Activated T-cell treated with anti-CD3 and anti-CD28 coated beads, Interleukin-2, amount 50 U/mL, for 4 hours (primary cell): Measurements from ENCODE around the gene RAB3C. TPM values are rescaled to one million over a fixed set of nuclear protein-coding genes. Genes with fewer than 3 reads are reported as not detected.
A peak's percentile ranks its signal among the peaks of the same experiment; 100 is the strongest.
"Not testable (repeated sequence)": the region's sequence is repeated elsewhere in the genome, so short reads cannot be mapped to it uniquely, and the experiment has no call there.

Source experiments
- ATAC-seq, 2 donors: fragments of 200-7000 bp; cut with Tn5 transposase; one replicate each; pipeline ENCODE4 v1.10.0; 2021
- DNase-seq: peaks from one replicate; pipeline ENCODE4 v3.0.0-alpha.2; 2020
- H3K27me3 Mint-ChIP-seq: one replicate; pipeline ENCODE4 v1.8.0; 2021; ENCODE audit warnings: low read depth, mixed read lengths
- H3K36me3 Mint-ChIP-seq: one replicate; pipeline ENCODE4 v1.8.0; 2022; ENCODE audit warnings: mixed read lengths; ENCODE audit not compliant: insufficient read depth
- H3K4me1 Mint-ChIP-seq: one replicate; pipeline ENCODE4 v1.8.0; 2021; ENCODE audit warnings: low read depth, mixed read lengths
- H3K4me3 Mint-ChIP-seq: one replicate; pipeline ENCODE4 v1.8.0; 2021; ENCODE audit warnings: mild to moderate bottlenecking, moderate library complexity, mixed read lengths
- H3K9me3 Mint-ChIP-seq: one replicate; pipeline ENCODE4 v1.8.0; 2021; ENCODE audit warnings: mixed read lengths
- total RNA-seq, 3 donors: library from RNA; stranded (reverse); gene quantifications; one replicate each; pipeline ENCODE4 v1.2.1, GENCODE V29; 2021

RAB3C gene, protein sequence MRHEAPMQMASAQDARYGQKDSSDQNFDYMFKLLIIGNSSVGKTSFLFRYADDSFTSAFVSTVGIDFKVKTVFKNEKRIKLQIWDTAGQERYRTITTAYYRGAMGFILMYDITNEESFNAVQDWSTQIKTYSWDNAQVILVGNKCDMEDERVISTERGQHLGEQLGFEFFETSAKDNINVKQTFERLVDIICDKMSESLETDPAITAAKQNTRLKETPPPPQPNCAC
- not detected for total RNA-seq

DNA sequence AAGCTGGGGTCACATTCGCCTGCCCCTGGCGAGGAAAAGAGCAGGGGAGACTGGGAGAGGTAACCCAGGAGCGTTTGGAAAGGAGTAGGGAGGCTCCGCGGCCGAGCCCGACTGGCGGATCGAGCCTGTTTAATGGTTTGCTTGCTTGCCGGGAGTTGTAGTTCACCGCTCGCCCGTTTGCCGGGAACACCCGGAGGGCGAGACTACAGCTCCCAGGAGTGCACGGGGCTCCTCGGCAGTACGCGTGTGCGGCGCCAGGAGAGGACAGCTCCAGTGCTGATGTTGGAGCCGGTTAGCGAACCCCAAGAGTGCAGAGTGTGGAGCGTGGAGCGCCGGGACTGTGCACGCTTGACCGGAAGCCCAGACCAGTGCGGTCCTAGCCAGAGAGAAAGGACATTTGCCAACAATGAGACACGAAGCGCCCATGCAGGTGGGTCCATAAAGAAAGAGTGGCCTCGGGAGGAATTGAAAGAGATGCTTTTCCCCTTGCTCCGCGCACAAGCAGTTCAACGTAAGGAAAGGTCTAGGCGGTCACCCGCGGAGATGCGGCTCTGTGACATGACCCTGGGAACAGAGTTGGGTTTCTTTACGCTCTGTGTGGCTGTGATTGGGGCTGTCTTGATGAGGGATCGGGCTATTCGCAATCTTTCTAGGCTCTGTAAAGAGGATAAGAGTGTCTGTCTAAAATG lies at the start of gene RAB3C:
Gene RAB3C, plus strand, starts transcription at position 273 of the 689 bp plus-strand sequence. Its CDS starts 134 bp downstream, at position 407.
- no peaks in the 10 kb centered on the region for H3K9me3 Mint-ChIP-seq
- H3K27me3 Mint-ChIP-seq, result peaks cover 45% of the 10 kb centered on the region
- DNase-seq (no peak), ATAC-seq (peak; percentile 97 to 99)
- peak within 1 kb of the TSS; percentile 75 for H3K4me3 Mint-ChIP-seq
- peaks cover 14% of the 10 kb centered on the region for H3K4me1 Mint-ChIP-seq
- no peaks in the 10 kb centered on the region for H3K36me3 Mint-ChIP-seq

DNA sequence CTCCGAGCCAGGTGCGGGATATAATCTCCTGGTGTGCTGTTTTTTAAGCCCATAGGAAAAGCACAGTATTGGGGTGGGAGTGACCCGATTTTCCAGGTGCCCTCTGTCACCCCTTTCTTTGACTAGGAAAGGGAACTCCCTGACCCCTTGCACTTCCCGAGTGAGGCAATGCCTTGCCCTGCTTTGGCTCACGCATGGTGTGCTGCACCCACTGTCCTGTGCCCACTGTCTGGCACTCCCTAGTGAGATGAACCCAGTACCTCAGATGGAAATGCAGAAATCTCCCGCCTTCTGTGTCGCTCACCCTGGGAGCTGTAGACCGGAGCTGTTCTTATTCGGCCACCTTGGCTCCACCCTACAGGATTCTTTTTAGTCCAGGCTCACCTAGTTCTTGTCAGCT lies 40.9 kb upstream of the RAB3C start:
- not testable (repeated sequence) for ATAC-seq

DNA sequence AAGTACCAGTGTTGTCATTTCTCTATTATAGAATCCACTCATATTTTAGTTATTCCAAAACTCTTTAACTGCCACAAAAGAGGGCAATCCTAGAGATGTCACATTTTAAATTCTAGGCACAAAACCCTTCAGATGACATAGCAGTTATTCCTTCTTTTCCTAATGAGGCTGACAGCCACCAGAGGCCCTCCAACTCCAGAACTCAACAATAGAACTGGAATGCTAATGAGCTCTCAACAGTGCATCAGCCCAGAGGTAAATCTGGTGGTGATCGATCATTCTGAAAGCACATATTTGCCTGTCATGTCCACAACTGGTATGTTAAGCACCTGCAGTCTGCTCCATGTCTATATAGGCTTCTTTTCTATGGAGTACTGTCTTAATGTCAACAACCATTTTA lies 40.2 kb upstream of the RAB3C start:
- Mint-ChIP-seq H3K4me3 (no peak overlapping the region), H3K36me3 (no peaks in the 10 kb centered on the region), H3K27me3 (no peaks in the 10 kb centered on the region), H3K9me3 (peaks cover 17% of the 10 kb centered on the region), H3K4me1 (no peaks in the 10 kb centered on the region)
- DNase-seq (no peak), ATAC-seq (no peak)

More for the DNA sequence above, 40.9 kb upstream of the RAB3C start:
- H3K4me1 Mint-ChIP-seq, H3K36me3 Mint-ChIP-seq, H3K4me3 Mint-ChIP-seq, DNase-seq, H3K27me3 Mint-ChIP-seq: not testable (repeated sequence)
- peaks cover 17% of the 10 kb centered on the region for H3K9me3 Mint-ChIP-seq

DNA sequence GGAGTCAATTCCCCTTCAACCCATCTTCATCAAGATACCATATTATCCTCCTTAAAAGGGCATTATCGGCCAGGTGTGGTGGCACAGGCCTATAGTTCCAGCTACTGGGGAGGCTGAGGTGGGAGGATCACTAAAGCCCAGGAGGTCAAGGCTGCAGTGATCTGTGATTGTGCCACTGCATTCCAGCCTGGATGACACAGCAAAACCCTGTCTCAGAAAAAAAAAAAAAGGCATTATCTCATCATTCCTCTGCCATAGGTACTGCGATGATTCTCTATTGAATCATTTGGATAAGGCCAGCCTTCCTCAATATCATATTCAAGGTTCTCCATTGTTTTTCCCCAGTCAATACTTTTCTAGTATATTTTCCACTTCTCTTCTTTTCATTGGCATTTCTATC lies 39.2 kb upstream of the RAB3C start:
- Mint-ChIP-seq H3K36me3 (no peaks in the 10 kb centered on the region), H3K27me3 (no peaks in the 10 kb centered on the region), H3K9me3 (peaks cover 17% of the 10 kb centered on the region), H3K4me3 (no peak overlapping the region), H3K4me1 (no peaks in the 10 kb centered on the region)
- ATAC-seq (no peak), DNase-seq (no peak)

DNA sequence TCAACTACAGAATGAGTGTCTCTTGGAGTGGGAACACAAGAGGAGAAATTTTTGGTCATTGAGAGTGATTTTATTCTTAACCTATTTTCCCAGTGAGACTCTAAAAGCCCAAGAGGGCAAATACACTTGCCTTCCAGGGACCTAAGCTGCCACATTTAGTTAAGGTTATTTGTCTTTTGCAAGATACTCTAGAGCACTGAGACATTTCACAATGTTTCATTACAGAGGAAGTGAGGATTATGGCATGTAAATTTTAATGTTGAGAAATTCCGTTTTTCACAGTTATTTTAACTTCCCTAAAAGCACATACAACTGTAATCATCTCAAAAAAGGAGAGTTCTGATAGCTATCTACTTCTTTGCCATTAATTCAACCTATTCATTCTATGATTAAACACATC lies 38.7 kb upstream of the RAB3C start:
- no peaks in the 10 kb centered on the region for H3K36me3 Mint-ChIP-seq
- peaks cover 14% of the 10 kb centered on the region for H3K9me3 Mint-ChIP-seq
- H3K4me1 Mint-ChIP-seq, result no peaks in the 10 kb centered on the region
- H3K4me3 Mint-ChIP-seq, result no peak overlapping the region
- ATAC-seq (no peak), DNase-seq (no peak)
- H3K27me3 Mint-ChIP-seq, result no peaks in the 10 kb centered on the region

DNA sequence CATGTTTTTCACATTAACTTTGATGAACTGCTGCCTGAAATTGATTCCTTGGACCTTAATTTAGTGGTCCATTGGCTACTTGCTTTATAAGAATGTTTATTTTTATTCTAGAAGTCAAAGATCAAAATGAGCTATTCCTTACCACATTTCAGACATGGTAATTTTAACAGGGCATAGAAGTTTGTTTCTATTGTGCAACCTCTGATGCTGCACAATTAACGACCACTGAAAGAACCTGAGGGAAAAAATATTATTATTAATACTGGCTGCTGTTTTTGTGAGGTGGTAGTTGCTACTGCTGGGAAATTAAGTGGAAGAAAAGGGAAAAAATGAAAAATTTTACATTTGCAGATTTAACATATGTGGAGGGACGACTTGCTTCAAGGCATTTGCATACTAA lies 37.9 kb upstream of the RAB3C start:
- Mint-ChIP-seq H3K36me3 (no peaks in the 10 kb centered on the region), H3K9me3 (peaks cover 6% of the 10 kb centered on the region), H3K4me3 (no peak overlapping the region), H3K4me1 (no peaks in the 10 kb centered on the region), H3K27me3 (no peaks in the 10 kb centered on the region)
- ATAC-seq (no peak), DNase-seq (no peak)

DNA sequence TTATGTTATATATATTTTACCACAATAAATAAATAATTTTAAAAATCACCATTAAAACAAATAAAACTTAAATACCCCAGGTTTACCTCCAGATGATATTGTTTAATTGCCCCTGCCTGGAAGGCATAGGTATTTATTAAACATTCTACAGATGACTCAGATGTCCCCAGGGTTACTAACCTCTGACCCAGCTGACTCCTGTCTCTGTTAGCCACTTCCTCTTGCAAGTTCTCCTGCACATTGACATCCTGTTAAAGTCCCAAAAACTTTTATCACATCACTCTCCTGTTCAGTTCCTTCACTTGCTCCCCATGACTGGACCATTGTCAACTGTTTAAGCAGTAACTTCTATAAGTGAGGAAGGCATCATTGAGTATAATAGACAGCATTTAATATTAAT lies 37.0 kb upstream of the RAB3C start:
- Mint-ChIP-seq H3K4me1 (no peaks in the 10 kb centered on the region), H3K9me3 (peaks cover 4% of the 10 kb centered on the region), H3K36me3 (no peaks in the 10 kb centered on the region), H3K4me3 (no peak overlapping the region), H3K27me3 (no peaks in the 10 kb centered on the region)
- DNase-seq, result no peak
- ATAC-seq, result no peak

DNA sequence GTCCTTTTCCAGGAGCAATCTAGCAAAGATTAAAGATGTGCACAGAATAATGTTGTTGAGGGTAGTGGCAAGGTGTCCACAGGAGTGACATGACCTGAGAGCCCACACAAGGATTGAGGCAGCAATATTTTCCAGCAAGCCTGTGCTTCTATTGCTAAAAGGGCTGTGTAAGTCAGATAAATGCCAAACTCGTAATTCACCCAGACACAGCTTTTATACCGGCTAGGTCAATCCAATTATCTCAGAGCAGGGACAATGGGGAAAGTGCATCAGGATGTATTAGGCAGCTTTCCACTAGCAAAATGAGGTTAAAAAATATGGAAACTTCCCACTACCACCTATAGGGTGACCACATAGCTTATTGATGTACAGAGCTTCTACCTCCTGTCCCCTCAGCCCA lies 34.8 kb upstream of the RAB3C start:
- no peaks in the 10 kb centered on the region for H3K4me1 Mint-ChIP-seq
- no peak overlapping the region for H3K4me3 Mint-ChIP-seq
- no peak for DNase-seq
- H3K36me3 Mint-ChIP-seq, result no peaks in the 10 kb centered on the region
- no peaks in the 10 kb centered on the region for H3K27me3 Mint-ChIP-seq
- H3K9me3 Mint-ChIP-seq, result peaks cover 4% of the 10 kb centered on the region
- no peak for ATAC-seq

DNA sequence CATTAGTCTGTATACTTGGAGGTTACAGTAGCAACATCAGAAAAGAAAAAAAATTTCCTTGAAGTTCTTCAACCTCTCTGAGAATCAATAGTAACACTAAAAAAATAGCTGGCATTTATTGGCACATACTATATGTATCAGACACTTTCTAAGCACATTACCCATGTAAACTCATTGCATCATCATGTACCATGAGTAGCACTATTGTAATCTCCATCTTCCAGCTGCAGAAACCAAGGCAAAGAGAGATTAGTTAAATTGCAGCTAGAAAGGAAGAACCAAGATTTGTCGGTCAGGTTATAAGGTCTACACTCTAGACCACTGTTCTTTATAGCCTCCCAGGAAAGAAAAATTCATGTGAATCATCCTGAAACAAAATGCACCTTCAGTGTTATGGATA lies 31.4 kb upstream of the RAB3C start:
- no peak for DNase-seq
- Mint-ChIP-seq H3K4me1 (no peaks in the 10 kb centered on the region), H3K36me3 (no peaks in the 10 kb centered on the region), H3K4me3 (no peak overlapping the region), H3K27me3 (no peaks in the 10 kb centered on the region), H3K9me3 (peaks cover 4% of the 10 kb centered on the region)
- ATAC-seq, result no peak

DNA sequence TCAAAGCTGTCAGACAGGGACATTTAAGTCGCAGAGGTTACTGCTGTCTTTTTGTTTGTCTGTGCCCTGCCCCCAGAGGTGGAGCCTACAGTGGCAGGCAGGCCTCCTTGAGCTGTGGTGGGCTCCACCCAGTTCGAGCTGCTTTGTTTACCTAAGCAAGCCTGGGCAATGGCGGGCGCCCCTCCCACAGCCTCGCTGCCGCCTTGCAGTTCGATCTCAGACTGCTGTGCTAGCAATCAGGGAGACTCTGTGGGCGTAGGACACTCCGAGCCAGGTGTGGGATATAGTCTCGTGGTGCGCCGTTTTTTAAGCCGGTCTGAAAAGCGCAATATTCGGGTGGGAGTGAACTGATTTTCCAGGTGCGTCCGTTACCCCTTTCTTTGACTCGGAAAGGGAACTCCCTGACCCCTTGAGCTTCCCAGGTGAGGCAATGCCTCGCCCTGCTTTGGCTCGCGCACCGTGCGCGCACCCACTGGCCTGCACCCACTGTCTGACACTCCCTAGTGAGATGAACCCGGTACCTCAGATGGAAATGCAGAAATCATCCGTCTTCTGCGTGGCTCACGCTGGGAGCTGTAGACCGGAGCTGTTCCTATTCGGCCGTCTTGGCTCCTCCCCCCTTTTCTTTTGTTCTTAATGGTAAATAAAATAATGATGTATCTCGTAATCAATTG lies 25.1 kb upstream of the RAB3C start:
- ATAC-seq, H3K36me3 Mint-ChIP-seq: not testable (repeated sequence)

DNA sequence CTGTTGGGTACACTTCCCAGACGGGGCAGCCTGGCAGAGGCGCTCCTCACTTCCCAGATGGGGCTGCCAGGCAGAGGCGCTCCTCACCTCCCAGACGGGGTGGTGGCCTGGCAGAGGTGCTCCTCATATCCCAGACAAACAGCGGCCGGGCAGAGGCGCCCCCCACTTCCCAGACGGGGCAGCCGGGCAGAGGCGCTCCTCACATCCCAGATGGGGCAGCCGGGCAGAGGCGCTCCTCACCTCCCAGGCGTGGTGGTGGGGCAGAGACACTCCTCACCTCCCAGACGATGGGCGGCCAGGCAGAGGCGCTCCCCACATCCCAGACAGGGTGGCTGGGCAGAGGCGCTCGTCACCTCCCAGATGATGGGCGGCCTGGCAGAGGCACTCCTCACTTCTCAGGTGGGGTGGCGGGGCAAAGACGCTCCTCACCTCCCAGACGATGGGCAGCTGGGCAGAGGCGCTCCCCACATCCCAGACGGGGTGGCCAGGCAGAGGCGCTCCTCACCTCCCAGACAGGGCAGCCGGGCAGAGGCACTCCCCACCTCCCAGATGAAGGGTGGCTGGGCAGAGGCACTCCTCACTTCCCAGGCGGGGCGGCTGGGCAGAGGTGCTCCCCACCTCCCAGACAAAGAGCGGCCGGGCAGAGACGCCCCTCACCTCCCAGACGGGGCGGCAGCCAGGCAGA lies 19.7 kb upstream of the RAB3C start:
- ATAC-seq, H3K27me3 Mint-ChIP-seq, H3K36me3 Mint-ChIP-seq, H3K4me1 Mint-ChIP-seq, H3K4me3 Mint-ChIP-seq, DNase-seq, H3K9me3 Mint-ChIP-seq: not testable (repeated sequence)

More for the DNA sequence above, 25.1 kb upstream of the RAB3C start:
- H3K9me3 Mint-ChIP-seq, H3K4me3 Mint-ChIP-seq, H3K27me3 Mint-ChIP-seq, H3K4me1 Mint-ChIP-seq, DNase-seq: not testable (repeated sequence)

DNA sequence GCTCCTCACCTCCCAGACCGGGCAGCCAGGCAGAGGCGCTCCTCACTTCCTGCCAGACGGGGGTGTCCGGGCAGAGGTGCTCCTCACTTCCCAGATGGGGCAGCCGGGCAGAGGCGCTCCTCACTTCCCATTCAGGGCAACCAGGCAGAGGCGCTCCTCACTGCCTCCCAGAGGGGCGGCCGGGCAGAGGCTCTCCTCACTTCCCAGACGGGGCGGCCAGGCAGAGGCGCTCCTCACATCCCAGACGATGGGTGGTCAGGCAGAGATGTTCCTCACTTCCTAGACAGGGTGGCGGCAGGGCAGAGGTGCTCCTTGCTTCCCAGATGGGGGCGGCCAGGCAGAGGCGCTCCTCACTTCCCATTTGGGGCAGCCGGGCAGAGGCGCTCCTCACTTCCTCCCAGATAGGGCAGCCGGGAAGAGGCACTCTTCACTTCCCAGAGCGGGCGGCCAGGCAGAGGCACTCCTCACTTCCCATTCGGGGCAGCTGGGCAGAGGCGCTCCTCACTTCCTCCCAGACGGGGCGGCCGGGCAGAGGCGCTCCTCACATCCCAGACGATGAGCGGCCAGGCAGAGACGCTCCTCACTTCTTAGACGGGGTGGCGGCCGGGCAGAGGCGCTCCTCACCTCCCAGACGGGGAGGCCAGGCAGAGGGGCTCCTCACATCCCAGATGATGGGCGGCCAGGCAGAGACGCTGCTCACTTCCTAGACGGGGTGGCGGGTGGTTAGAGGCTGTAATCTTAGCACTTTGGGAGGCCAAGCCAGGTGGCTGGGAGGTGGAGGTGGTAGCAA lies 18.6 kb upstream of the RAB3C start:
- not testable (repeated sequence) for H3K36me3 Mint-ChIP-seq, DNase-seq, H3K9me3 Mint-ChIP-seq, H3K4me3 Mint-ChIP-seq, H3K4me1 Mint-ChIP-seq, H3K27me3 Mint-ChIP-seq, ATAC-seq

DNA sequence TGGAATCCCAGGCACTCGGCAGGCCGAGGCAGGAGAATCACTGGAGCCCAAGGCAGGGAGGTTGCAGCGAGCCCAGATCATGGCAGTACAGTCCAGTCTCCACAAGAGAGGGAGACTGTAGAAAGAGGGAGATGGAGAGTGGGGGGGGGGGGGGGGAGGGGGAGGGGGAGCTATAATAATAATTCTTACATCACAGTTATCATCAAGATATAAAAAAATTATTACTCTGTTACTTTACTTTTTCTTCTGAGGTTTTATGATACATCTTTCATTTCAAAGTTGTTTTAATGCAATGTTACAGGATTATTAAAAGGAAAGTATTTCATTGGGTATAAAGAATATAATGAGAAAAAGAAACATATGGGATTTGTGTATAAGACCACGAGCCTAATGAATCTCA lies 17.8 kb upstream of the RAB3C start:
- Mint-ChIP-seq H3K9me3 (peaks cover 8% of the 10 kb centered on the region), H3K36me3 (no peaks in the 10 kb centered on the region), H3K4me1 (no peaks in the 10 kb centered on the region), H3K27me3 (no peaks in the 10 kb centered on the region), H3K4me3 (no peak overlapping the region)
- no peak for ATAC-seq
- DNase-seq, result no peak

DNA sequence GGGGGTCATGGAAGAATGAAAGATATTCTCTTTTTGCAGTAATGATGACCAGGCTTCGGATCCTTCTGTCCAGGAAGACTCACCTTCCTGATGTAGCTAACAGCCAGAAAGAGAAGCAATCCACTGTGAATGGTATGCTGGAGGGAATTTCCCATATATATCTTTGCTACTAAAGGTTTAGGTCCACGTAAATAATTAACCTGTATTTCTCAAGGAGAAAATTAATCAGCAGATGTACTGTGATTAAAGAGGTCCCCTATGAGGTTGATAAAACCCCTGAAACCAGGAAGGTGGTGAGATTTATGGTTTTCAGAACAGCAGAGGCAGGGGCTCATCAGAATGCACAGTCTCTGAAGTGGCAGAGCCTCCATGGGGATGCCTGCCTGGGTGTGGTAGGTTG lies 11.4 kb upstream of the RAB3C start:
- H3K4me1 Mint-ChIP-seq, result no peaks in the 10 kb centered on the region
- H3K27me3 Mint-ChIP-seq, result no peaks in the 10 kb centered on the region

More for the DNA sequence above, 11.4 kb upstream of the RAB3C start:
- H3K4me3 Mint-ChIP-seq, result no peak overlapping the region
- peaks cover 8% of the 10 kb centered on the region for H3K9me3 Mint-ChIP-seq
- no peaks in the 10 kb centered on the region for H3K36me3 Mint-ChIP-seq
- ATAC-seq (no peak), DNase-seq (no peak)
